ENCODE results near the gene LMNTD2. TPM values are rescaled to one million over a fixed set of nuclear protein-coding genes. Genes with fewer than 3 reads are reported as not detected.
"Not testable (repeated sequence)": the region's sequence is repeated elsewhere in the genome, so short reads cannot be mapped to it uniquely, and the experiment has no call there.

LMNTD2 gene
- total and polyA plus RNA-seq, 2 of the 13 experiments (the other 11 are each of a cell fraction or from before 2014, with no cell fraction given), result 1.1 to 3.1 TPM

DNA sequence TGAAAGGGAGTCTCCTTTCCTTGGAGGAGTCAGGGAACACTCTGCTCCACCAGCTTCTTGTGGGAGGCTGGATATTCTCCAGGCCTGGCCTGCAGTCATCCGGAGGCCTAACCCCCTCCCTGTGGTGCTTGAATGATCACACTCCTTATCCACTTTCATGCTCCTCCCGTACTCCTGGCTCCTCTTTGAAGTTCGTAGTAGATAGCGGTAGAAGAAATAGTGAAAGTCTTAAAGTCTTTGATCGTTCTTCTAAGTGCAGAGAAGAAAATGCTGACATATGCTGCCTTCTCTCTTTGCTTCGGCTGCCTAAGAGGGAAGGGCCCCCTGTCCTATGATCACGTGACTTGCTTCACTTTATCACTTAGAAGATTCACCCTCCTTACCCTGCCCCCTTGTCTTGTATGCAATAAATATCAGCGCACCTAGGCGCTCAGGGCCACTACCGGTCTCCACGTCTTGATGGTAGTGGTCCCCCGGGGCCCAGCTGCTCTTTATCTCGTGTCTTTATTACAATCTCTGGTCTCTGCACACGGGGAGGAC is 13.6 kb upstream of the LMNTD2 start:
- ATAC-seq; intact Hi-C loops (cut with micrococcal nuclease; ENCODE audit: unreplicated experiment): not testable (repeated sequence)

More for the DNA sequence above, 13.6 kb upstream of the LMNTD2 start:
- 19% methylated on average over 14 of the region's 14 CpGs for WGBS (ENCODE audit: low lambda C conversion rate)
- peaks cover 63% of the 10 kb centered on the region for H3K4me1 ChIP-seq (ENCODE audit: insufficient read depth, low read length)
- DNase-seq (ENCODE audit: low spot score); H3K9me3 ChIP-seq (ENCODE audit: low read length); BruUV-seq (replicated peaks); CTCF ChIA-PET (ENCODE audit: low intra/inter-chr PET ratio, low total read pairs); H3K27me3 ChIP-seq (ENCODE audit: control insufficient read depth in 1 of 2, insufficient read depth in 2 of 2, low read length in 2 of 2); in situ Hi-C loops (cut with HindIII; ENCODE audit: extremely low pct_ligation_motif_present, low pct_unique_long_range_greater_than_20kb); H3K36me3 ChIP-seq (replicated peaks in 1 of 2; ENCODE audit: control insufficient read depth in 1 of 2, insufficient read depth in 2 of 2, low read length in 2 of 2); H2AFZ ChIP-seq (ENCODE audit: low read length); FAIRE-seq; H3K27ac ChIP-seq (ENCODE audit: extremely low read length, insufficient read depth, low read length); POLR2A ChIA-PET: not testable (repeated sequence)
- TF ChIP-seq MAFF (IDR thresholded peaks at IDR 0.05; ENCODE audit: low read depth, low read length), result peak; percentile 40
- TF ChIP-seq, protein P1, sequence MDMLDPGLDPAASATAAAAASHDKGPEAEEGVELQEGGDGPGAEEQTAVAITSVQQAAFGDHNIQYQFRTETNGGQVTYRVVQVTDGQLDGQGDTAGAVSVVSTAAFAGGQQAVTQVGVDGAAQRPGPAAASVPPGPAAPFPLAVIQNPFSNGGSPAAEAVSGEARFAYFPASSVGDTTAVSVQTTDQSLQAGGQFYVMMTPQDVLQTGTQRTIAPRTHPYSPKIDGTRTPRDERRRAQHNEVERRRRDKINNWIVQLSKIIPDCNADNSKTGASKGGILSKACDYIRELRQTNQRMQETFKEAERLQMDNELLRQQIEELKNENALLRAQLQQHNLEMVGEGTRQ (IDR thresholded peaks at IDR 0.05; ENCODE audit: low read depth, low read length), result peak; percentile 71
- TF ChIP-seq, protein P1 (CRISPR knock-in tag; IDR thresholded peaks at IDR 0.05; ENCODE audit: borderline replicate concordance), result peak; percentile 50; the same call in 1 of the 2 replicates
- TF ChIP-seq MAFK (conservative IDR thresholded peaks at IDR 0.05 in 1 of 2, IDR thresholded peaks at IDR 0.05 in 1 of 2; ENCODE audit: low read length in 2 of 2), result peak; percentile 53 to 64
- TF ChIP-seq RAD51 (IDR thresholded peaks at IDR 0.05; ENCODE audit: borderline replicate concordance), result peak; percentile 92
- peaks cover 24% of the 10 kb centered on the region for H3K79me2 ChIP-seq (ENCODE audit: insufficient read depth, low read length)
- peak overlapping the region; percentile 61; the same call in 1 of the 2 replicates for H3K9ac ChIP-seq (ENCODE audit: insufficient read depth, low read depth, low read length)
- peaks cover 22% of the 10 kb centered on the region for H4K20me1 ChIP-seq (ENCODE audit: insufficient read depth, low read length)
- H3K4me2 ChIP-seq (ENCODE audit: low read depth, low read length), result peak overlapping the region; percentile 99
- peak overlapping the region; percentile 61 to 80 (median 66); a peak in 5 of 6 replicates for H3K4me3 ChIP-seq (replicated peaks in 1 of 3; ENCODE audit: insufficient read depth in 1 of 3, low read depth in 2 of 3, low read length in 3 of 3)

All from HepG2 (cell line).